Activated CD8-positive, alpha-beta T cell treated with anti-CD3 and anti-CD28 coated beads for 36 hours (primary cell): ENCODE data around the gene PTPN14. TPM values are rescaled to one million over a fixed set of nuclear protein-coding genes. Genes with fewer than 3 reads are reported as not detected.

Experiments used
- ATAC-seq: fragments of 200-7000 bp; cut with Tn5 transposase; one replicate; pipeline ENCODE4 v1.10.0; 2021; ENCODE audit warnings: mild to moderate bottlenecking, moderate library complexity
- CTCF ChIA-PET: fragments of 350-600 bp; sonication (Branson Sonifier 250); formaldehyde crosslinking; loops from one replicate; lab custom pipeline; 2021; ENCODE audit warnings: antibody characterized with exemption; lab: Charles Lee
- POLR2A ChIA-PET: fragments of 350-600 bp; sonication (Branson Sonifier 250); formaldehyde crosslinking; loops from one replicate; lab custom pipeline; 2021; ENCODE audit warnings: antibody characterized with exemption; lab: Charles Lee
- DNase-seq: peaks from one replicate; pipeline ENCODE4 v3.0.0-alpha.2; 2020
- H3K27ac Mint-ChIP-seq: one replicate; pipeline ENCODE4 v1.8.0; 2021; ENCODE audit warnings: mild to moderate bottlenecking, mixed read lengths
- H3K27me3 Mint-ChIP-seq: one replicate; pipeline ENCODE4 v1.8.0; 2021; ENCODE audit warnings: mixed read lengths
- H3K36me3 Mint-ChIP-seq: one replicate; pipeline ENCODE4 v1.8.0; 2021; ENCODE audit warnings: low read depth, mixed read lengths
- H3K4me1 Mint-ChIP-seq: one replicate; pipeline ENCODE4 v1.8.0; 2021; ENCODE audit warnings: low read depth, mixed read lengths
- H3K4me3 Mint-ChIP-seq: one replicate; pipeline ENCODE4 v1.8.0; 2021; ENCODE audit warnings: mild to moderate bottlenecking, moderate library complexity, mixed read lengths
- H3K9me3 Mint-ChIP-seq: one replicate; pipeline ENCODE4 v1.8.0; 2021; ENCODE audit warnings: mixed read lengths
- CTCF ChIP-seq: fragments of 200-600 bp; IDR thresholded peaks from one replicate; pipeline ENCODE4 v1.8.0; 2022; ENCODE audit warnings: antibody characterized with exemption, mild to moderate bottlenecking
- intact Hi-C: fragments of 100-400 bp; cut with micrococcal nuclease; formaldehyde crosslinking; loops from one replicate; pipeline ENCODE4 v1.10.0; 2022
- total RNA-seq, 2 experiments: library from RNA; stranded (reverse); gene quantifications; one replicate each; pipeline ENCODE4 v1.2.3, GENCODE V29; 2021

The PTPN14 gene
- total RNA-seq, 2 experiments from 2014 or later: 0.27 to 0.34 TPM

GRCh38 chr1:214550857-214551435 is 456 bp downstream of the PTPN14 start:
- peak overlapping the region; percentile 67 for H3K4me3 Mint-ChIP-seq
- peaks cover 45% of the 10 kb centered on the region for H3K27me3 Mint-ChIP-seq
- ATAC-seq (no peak), DNase-seq (no peak)
- H3K36me3 Mint-ChIP-seq: no peaks in the 10 kb centered on the region
- ChIA-PET POLR2A (interaction anchor here (0.6 to 0.7 kb wide), 2 partner anchors 34 to 132 kb away, joined by 3 read pairs; no protein-coding TSS in a partner anchor), CTCF (interaction anchor here (1.4 to 1.7 kb wide), 2 partner anchors 10 to 219 kb away, joined by 3 to 4 read pairs; no protein-coding TSS in a partner anchor)
- no peaks in the 10 kb centered on the region for H3K9me3 Mint-ChIP-seq
- H3K4me1 Mint-ChIP-seq: peaks cover 5% of the 10 kb centered on the region
- H3K27ac Mint-ChIP-seq: no peak overlapping the region
- TF ChIP-seq CTCF: no peak
- intact Hi-C loops: no loop called here

- Mint-ChIP-seq H3K36me3 (no peaks in the 10 kb centered on the region), H3K27ac (no peak overlapping the region), H3K27me3 (peaks cover 47% of the 10 kb centered on the region), H3K4me1 (peaks cover 5% of the 10 kb centered on the region), H3K4me3 (no peak overlapping the region), H3K9me3 (no peaks in the 10 kb centered on the region)
- ChIA-PET POLR2A (no interaction called here), CTCF (interaction anchor here (0.8 to 1.7 kb wide), 3 partner anchors 9 to 218 kb away, joined by 3 to 4 read pairs (median 4); no protein-coding TSS in a partner anchor)
- no peak for TF ChIP-seq CTCF
- DNase-seq: no peak
- intact Hi-C loops: no loop called here
- ATAC-seq: no peak
Measured at GRCh38 chr1:214550013-214550856, 1.2 kb downstream of the PTPN14 start.

- Mint-ChIP-seq H3K4me1 (peaks cover 5% of the 10 kb centered on the region), H3K27ac (no peak overlapping the region), H3K27me3 (peaks cover 47% of the 10 kb centered on the region), H3K36me3 (no peaks in the 10 kb centered on the region), H3K4me3 (no peak overlapping the region), H3K9me3 (no peaks in the 10 kb centered on the region)
- DNase-seq (no peak), ATAC-seq (no peak)
- intact Hi-C loops: no loop called here
- ChIA-PET CTCF (interaction anchor here (0.8 to 1.7 kb wide), 3 partner anchors 8 to 218 kb away, joined by 3 to 4 read pairs (median 4); no protein-coding TSS in a partner anchor), POLR2A (no interaction called here)
- no peak for TF ChIP-seq CTCF
Measured at GRCh38 chr1:214549604-214550003, 1.8 kb downstream of the PTPN14 start.

GRCh38 chr1:214548988-214549387 is 2.4 kb downstream of the PTPN14 start:
- no peak overlapping the region for H3K4me3 Mint-ChIP-seq

More at GRCh38 chr1:214548988-214549387, 2.4 kb downstream of the PTPN14 start:
- ATAC-seq (no peak), DNase-seq (no peak)
- H3K27ac Mint-ChIP-seq: no peak overlapping the region
- no peak for TF ChIP-seq CTCF
- no peaks in the 10 kb centered on the region for H3K9me3 Mint-ChIP-seq
- H3K36me3 Mint-ChIP-seq: no peaks in the 10 kb centered on the region
- ChIA-PET CTCF (interaction anchor here (1.7 kb wide), 1 partner anchor 8 kb away, joined by 4 read pairs; no protein-coding TSS in a partner anchor), POLR2A (no interaction called here)
- H3K4me1 Mint-ChIP-seq: peaks cover 5% of the 10 kb centered on the region
- intact Hi-C loops: no loop called here
- peaks cover 47% of the 10 kb centered on the region for H3K27me3 Mint-ChIP-seq
